SJCRH30 (cell line): ENCODE measurements around the gene HOXC9. TPM values are rescaled to one million over a fixed set of nuclear protein-coding genes. Genes with fewer than 3 reads are reported as not detected.

Source experiments
- total RNA-seq: library from RNA; depleted of rRNA; stranded (reverse); fragments of >200 nt; shearing (Covaris generic); gene quantifications from 2 replicates; pipeline ENCODE4 v1.2.3, GENCODE V29; 2014; rRNA removed

HOXC9 gene
- total RNA-seq, 1 experiment from 2014 or later = 5.6 TPM

Other genes with a start within 250 kb of the HOXC9 start
- not detected in 2 replicates for gene CISTR, start 248.2 kb upstream of the HOXC9 start, total RNA-seq
- 1.9 and 2.4 TPM in 2 replicates for gene HOXC13, start 61.3 kb upstream of the HOXC9 start, total RNA-seq
- gene HOXC12, start 45.3 kb upstream of the HOXC9 start, total RNA-seq = not detected in 2 replicates
- gene HOXC11, start 27.0 kb upstream of the HOXC9 start, total RNA-seq = 1.1 and 1.2 TPM in 2 replicates
- gene HOTAIR, start 25.2 kb upstream of the HOXC9 start, total RNA-seq = 1.0 and 1.5 TPM in 2 replicates
- gene HOXC10, start 15.0 kb upstream of the HOXC9 start, total RNA-seq = 0.51 and 0.71 TPM in 2 replicates
- 0.05 TPM in 1 of 2 replicates, not detected in the other for gene HOXC8, start 8.8 kb downstream of the HOXC9 start, total RNA-seq
- 1.3 and 2.2 TPM in 2 replicates for gene HOXC6, start 28.3 kb downstream of the HOXC9 start, total RNA-seq
- gene HOXC5, start 32.9 kb downstream of the HOXC9 start, total RNA-seq = not detected in 2 replicates
- 4.7 and 6.3 TPM in 2 replicates for gene HOXC4, start 53.7 kb downstream of the HOXC9 start, total RNA-seq
- 25.9 and 30.1 TPM in 2 replicates for gene SMUG1, start 188.8 kb downstream of the HOXC9 start, total RNA-seq